ENCODE measurements around the gene TMEM235.

Gene TMEM235

DNA sequence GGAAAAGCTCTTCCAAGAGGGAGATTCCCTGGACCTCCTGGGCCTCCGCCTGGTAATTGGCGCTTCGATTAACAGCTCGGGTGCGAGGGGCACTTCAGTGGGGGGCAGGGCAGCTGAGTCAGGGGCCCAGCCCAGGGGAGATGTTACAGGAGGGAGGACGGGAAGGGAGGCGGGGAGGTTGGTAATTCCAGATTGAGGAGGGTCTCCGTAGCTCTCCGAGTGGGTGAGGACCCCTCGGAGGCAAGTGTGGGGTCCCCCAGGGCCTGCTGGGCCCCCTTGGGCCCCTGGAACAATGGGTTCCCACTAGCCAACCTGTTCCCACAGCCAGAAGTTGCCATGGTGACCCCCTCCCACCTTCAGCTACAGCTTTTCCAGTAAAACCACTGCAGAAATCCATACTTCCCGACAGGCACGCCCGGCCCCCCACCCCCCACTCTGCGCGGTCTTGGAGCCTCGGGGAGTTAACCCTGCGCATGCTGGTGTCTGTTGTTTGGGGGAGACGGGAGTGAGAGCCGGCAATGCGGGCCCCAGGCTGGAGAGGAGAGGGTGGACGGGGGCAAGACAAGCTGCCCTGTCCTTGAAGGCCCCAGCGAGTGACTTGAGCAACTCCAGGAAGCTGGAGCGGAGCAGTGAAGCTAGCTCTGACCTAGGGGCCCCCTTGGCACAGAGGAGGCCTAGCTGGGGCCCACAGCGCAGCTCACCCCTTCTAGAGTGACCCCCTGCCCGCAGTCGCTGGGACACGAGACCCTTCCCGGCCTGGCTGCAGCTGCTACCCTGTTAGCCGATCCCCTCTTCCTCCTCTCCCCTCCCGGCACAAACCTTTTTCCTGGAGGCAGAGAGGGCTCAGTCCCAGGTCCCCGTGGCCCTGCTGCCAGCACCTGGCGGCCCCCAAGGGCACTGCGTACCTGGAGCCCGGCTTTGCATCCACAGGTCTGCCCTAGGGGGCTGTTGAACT is 37.8 kb downstream of the TMEM235 start:
- no peak overlapping the region for H3K4me3 Mint-ChIP-seq
- H3K27ac Mint-ChIP-seq: no peak overlapping the region
- peaks cover 42% of the 10 kb centered on the region for H3K4me1 Mint-ChIP-seq
- no peaks in the 10 kb centered on the region for H3K36me3 Mint-ChIP-seq
- H3K9me3 Mint-ChIP-seq: no peaks in the 10 kb centered on the region
- H3K27me3 Mint-ChIP-seq: no peaks in the 10 kb centered on the region

DNA sequence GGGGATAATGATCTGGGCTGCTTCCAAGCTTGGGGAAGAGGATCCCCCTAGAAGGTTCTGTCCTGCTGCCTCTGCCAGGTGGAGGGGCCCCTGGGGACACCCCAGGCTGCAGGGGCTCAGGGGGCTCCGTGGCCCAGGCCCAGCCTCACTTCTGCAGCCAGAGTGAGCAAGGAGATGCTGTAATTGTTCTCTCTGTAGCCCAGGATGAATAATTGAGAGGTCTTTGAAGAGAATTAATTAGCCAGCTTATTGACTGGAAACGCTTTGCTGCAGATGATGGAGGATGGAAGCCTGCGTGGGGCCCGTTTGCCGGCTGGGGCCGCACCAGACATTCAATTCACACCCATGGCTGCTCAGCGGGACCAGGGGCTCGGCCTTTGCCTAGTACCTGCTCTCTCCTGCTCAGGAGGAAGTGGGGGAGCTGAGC is 38.5 kb downstream of the TMEM235 start:
- no peak overlapping the region for H3K4me3 Mint-ChIP-seq
- H3K27ac Mint-ChIP-seq: no peak overlapping the region

DNA sequence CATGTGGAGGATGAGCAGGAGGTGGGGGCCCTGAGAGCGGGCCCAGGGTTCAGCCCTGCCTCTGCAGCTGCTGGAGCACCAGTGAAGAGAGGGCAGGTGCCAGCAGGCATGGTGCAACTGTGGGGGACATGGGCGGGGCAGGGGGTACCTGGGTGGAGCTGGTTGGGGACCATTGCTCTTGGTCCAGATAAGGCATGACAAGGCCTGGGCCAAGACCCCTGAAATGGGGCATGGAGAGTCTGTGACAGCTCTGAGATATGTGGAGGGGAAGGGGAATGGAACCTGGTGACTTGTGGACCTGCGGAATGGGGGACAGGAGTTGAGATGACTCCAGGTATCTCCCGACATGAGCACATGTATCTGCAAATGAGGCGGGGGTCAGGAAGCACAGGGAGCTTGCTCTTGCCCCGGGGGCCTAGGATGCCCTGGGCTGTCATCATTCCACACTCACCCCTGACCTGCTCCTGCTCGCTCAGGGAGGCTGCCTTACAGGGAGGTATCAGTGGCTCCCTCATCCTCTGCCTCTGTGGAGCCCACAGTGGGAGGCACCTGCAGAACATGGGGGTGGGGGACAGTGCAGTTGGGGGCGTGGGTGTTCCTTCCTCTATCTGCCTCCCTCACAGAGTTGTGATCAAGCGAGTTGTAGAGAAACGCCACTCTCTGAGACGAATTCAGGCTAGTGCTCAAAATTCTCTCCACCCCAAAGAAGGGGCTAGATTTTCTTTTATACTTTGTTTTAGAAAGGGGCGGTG is 40.2 kb downstream of the TMEM235 start:
- no peaks in the 10 kb centered on the region for H3K9me3 Mint-ChIP-seq
- no peaks in the 10 kb centered on the region for H3K36me3 Mint-ChIP-seq
- H3K4me1 Mint-ChIP-seq: peaks cover 44% of the 10 kb centered on the region
- no peaks in the 10 kb centered on the region for H3K27me3 Mint-ChIP-seq
- H3K4me3 Mint-ChIP-seq: peak overlapping the region; percentile 26
- no peak overlapping the region for H3K27ac Mint-ChIP-seq

More for the DNA sequence above, 38.5 kb downstream of the TMEM235 start:
- no peaks in the 10 kb centered on the region for H3K9me3 Mint-ChIP-seq
- peaks cover 37% of the 10 kb centered on the region for H3K4me1 Mint-ChIP-seq
- no peaks in the 10 kb centered on the region for H3K36me3 Mint-ChIP-seq
- no peaks in the 10 kb centered on the region for H3K27me3 Mint-ChIP-seq

DNA sequence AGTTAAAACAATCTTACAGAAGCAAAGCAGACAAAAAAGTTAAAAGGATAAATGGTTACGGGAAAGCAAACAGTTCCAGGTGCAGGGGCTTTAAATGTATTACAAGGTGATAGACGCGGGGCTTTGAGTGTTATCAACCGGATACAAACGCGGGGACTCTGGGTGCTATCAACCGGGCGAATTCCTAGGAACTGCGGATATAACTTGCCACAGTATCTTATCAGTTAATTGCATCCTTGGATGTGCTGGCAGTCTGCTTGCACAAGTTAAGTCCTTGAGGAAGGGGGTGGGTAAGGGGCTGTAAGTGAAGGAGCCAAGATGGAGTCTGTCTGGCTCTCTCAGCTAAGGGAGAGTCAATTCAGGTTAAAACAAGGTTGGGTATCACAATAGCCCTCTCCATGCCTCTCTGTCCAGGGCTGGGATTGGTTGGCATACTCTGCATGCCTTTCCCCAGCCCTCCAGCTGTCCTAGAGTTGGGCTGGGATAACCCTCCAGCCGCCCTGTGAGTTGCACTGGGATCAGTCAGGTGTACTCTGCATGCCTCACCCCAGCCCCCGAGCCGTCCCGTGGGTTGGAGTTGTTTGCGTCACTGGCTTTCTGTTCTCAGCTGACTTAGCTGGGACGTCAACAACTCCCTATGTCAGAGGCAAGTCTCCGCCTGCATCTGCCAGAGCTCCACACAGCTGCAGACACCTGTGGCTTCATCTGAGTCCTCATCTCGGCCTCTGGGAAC is 40.9 kb downstream of the TMEM235 start:
- Mint-ChIP-seq H3K9me3 (no peaks in the 10 kb centered on the region), H3K27ac (no peak overlapping the region), H3K4me3 (peak overlapping the region; percentile 26), H3K27me3 (no peaks in the 10 kb centered on the region), H3K4me1 (peaks cover 46% of the 10 kb centered on the region), H3K36me3 (no peaks in the 10 kb centered on the region)

DNA sequence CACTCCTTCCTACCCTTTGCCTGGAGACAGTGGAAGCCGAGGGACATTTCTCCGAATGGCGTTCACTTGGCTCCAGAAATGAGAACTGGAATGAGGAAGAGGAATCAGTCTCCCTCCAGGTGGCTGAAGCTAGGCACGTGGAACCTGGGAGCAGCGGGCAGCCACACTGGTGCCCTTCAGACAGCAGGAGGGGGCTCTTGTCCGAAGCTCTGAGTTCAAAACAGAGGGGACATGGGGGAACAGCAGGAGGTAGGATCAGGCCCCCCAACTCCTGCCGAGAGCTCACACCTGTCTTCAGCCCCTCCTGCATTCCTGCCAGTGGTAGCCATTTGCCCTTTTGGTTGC is 41.5 kb downstream of the TMEM235 start:
- no peak overlapping the region for H3K27ac Mint-ChIP-seq
- no peaks in the 10 kb centered on the region for H3K27me3 Mint-ChIP-seq
- no peaks in the 10 kb centered on the region for H3K9me3 Mint-ChIP-seq
- no peak overlapping the region for H3K4me3 Mint-ChIP-seq
- H3K36me3 Mint-ChIP-seq: no peaks in the 10 kb centered on the region
- peaks cover 49% of the 10 kb centered on the region for H3K4me1 Mint-ChIP-seq

DNA sequence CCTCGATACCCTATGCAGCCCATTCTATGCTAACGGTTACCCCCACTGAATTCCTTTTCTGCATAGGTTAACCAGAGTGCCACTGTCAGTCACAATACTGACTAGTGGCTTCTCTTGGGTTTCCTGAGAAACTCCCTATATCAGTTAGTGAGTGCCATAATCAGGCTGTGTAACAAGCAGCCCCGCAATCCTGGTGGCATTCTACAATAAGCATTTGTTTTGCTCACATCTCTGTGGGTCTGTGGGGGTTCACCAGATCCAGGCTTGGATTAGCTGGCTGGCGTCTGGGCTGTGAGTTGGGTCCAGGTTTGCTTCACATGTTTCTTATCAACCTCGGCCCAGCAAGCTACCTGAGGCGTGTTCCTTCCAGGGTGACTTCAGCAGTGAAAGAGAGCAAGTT is 42.4 kb downstream of the TMEM235 start:
- Mint-ChIP-seq H3K36me3 (no peaks in the 10 kb centered on the region), H3K27ac (no peak overlapping the region), H3K9me3 (no peaks in the 10 kb centered on the region), H3K27me3 (no peaks in the 10 kb centered on the region), H3K4me1 (peaks cover 51% of the 10 kb centered on the region), H3K4me3 (no peak overlapping the region)

DNA sequence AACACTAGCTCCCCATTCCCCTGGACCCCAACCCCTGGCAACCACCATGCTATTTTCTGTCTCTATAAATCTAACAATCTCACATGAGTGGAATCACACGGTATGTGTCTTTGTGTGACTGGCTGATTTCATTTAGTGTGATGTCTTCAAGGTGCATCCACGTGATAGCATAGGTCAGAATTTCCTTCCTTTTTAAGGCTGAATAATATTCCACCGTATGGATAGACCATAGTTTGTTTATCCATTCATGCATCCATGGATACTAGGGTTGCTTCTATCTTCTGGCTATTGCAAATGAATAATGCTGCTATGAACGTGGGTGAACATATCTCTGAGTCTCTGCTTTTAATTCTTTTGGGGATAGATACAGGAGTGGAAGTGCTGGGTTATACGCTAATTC is 43.9 kb downstream of the TMEM235 start:
- H3K27ac Mint-ChIP-seq: peak overlapping the region; percentile 65
- no peaks in the 10 kb centered on the region for H3K36me3 Mint-ChIP-seq
- H3K9me3 Mint-ChIP-seq: no peaks in the 10 kb centered on the region
- no peak overlapping the region for H3K4me3 Mint-ChIP-seq
- peaks cover 53% of the 10 kb centered on the region for H3K4me1 Mint-ChIP-seq
- no peaks in the 10 kb centered on the region for H3K27me3 Mint-ChIP-seq

DNA sequence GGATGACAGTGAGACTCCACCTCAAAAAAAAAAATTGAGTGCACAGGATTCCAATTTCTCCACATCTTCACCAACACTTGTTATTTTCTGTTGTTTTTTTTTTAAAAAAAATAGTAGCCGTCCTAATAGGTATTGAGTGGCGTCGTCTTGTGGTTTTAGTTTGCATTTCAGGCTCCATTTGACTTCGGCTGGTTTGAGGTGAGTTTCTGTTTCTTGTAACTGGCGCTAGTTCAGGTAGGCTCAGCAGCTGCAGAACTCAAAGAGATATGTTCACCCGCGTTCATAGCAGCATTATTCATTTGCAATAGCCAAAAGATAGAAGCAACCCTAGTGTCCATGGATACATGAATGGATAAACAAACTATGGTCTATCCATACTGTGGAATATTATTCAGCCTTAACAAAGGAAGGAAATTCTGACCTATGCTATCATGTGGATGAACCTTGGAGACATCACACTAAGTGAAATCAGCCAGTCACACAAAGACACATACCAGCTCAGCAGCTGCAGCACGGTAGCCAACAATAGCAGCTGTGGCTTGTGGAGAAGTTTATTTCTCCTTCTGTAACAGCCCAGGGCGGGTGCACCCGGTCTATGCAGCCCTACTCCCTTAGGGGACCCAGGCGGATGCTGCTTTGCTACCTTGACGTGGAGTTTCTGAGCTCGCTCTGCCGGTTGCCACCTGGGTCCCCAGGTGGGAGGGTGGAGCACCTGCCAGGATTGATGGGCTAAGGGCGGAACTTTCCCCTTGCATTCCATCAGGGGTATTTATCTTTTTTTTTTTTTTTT is 44.9 kb downstream of the TMEM235 start:
- Mint-ChIP-seq H3K27me3 (no peaks in the 10 kb centered on the region), H3K9me3 (no peaks in the 10 kb centered on the region), H3K36me3 (no peaks in the 10 kb centered on the region), H3K4me3 (no peak overlapping the region), H3K27ac (peak overlapping the region; percentile 18), H3K4me1 (peaks cover 44% of the 10 kb centered on the region)

DNA sequence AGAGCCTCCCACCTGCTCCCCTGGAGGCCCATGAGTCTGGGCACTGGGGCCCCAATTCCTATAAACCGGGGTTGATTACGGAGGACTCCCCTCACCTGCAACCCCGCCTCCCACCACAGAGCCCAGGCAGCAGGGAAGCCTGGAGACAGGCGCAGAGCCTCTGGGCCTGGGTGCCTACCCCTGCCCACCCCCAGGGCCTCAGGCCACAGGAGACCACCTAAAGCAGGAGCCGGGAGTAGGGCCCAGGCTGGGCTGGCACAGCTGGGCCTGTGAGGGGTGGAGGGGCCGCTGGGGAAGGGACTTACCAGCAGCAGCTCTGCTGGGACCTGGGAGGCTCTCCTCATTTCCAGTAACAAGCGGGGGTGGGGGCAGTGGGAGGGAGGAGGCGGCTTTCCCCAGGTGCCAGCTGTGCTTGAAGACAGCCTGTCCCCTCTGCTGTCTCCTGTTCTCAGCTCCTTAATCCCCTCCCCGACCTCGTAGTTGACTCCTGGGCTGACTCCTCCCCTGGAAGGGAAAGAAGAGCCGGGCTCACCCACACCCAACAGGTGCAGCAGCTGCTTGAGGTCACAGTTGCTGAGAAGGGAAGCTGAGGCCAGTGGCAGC is 46.8 kb downstream of the TMEM235 start:
- Mint-ChIP-seq H3K9me3 (no peaks in the 10 kb centered on the region), H3K4me3 (no peak overlapping the region), H3K4me1 (peaks cover 27% of the 10 kb centered on the region), H3K27ac (no peak overlapping the region), H3K36me3 (no peaks in the 10 kb centered on the region), H3K27me3 (no peaks in the 10 kb centered on the region)

DNA sequence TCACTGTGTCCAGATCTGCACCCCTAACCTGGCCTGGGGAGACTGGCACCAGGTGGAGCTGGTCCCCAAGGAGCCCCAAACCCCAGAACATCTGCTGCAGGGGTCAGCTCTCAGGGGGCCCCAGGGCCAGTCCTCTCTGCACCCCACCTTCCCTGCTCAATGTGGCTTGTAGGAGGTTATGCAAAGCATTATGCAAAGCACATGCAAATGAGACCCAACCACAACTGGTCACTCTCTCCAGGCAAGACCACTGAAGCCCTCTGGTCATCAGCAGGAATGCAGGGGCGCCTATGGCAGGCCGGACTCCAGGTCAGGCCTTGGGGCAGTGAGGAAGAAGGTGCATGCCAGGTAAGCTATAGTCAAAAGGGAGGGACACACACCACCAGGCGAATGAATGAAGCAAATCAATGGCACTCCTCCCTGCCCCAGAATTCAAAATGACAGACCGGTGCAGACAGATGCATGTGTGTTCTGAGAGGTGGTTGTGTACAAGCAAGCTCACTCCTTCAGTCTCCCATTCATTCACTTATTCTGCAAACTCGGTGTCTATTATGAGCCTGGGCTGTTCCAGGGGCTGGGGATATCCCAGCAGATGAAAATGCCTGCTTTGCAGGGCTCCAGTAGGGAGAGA is 48.0 kb downstream of the TMEM235 start:
- Mint-ChIP-seq H3K27ac (no peak overlapping the region), H3K27me3 (no peaks in the 10 kb centered on the region), H3K36me3 (no peaks in the 10 kb centered on the region), H3K4me1 (peaks cover 27% of the 10 kb centered on the region), H3K9me3 (no peaks in the 10 kb centered on the region), H3K4me3 (no peak overlapping the region)

DNA sequence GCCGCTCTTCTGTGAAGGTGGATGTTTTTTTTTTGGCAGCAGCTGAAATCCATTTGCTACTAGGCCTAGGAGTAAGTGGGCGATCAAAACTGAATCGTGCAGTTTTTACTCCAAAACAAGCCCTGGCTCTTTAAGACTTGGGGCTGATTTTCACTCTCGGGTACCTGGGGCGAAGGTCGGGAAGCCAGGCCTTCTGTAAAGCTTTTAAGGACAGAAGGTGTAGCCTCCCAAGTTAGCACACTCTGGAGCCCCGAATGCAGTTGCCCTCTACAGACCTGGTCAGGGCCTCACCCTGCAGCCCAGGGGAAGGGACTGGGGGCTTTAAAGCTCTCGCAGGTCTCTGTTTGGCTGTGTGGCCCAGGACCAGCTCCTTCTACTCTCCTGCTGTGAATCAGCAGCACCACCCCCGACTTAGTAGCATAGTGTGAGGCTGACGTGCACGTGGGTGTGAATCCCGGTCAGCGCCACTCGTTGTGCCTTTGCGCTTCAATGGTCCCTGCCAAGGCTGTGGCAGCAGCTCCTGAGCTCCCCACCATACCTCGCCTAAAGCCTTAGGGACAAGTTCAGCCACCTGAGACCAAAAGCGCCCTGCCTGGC is 49.9 kb downstream of the TMEM235 start:
- Mint-ChIP-seq H3K9me3 (no peaks in the 10 kb centered on the region), H3K4me1 (peaks cover 18% of the 10 kb centered on the region), H3K4me3 (no peak overlapping the region), H3K27ac (no peak overlapping the region), H3K36me3 (no peaks in the 10 kb centered on the region), H3K27me3 (no peaks in the 10 kb centered on the region)

DNA sequence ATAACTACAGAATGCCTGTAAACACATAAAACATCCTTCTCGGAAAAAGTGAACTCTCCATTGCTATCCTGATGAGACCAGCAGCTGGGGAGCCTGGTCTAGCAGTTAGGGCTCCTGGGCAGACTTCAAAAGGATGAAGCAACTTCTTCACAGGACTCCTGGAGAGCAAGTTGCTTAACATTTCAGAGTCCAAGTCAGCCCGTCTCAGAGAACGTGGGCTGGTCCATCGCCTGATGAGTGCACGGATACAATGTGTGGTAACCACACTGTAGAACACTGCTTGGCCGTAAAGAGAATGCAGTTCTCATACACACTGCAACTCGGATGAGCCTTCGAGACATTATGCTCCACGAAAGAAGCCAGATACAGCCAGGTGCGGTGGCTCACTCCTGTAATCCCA is 52.7 kb downstream of the TMEM235 start:
- H3K27ac Mint-ChIP-seq: no peak overlapping the region
- no peaks in the 10 kb centered on the region for H3K27me3 Mint-ChIP-seq
- no peaks in the 10 kb centered on the region for H3K36me3 Mint-ChIP-seq
- no peaks in the 10 kb centered on the region for H3K9me3 Mint-ChIP-seq
- H3K4me3 Mint-ChIP-seq: no peak overlapping the region
- peaks cover 7% of the 10 kb centered on the region for H3K4me1 Mint-ChIP-seq

DNA sequence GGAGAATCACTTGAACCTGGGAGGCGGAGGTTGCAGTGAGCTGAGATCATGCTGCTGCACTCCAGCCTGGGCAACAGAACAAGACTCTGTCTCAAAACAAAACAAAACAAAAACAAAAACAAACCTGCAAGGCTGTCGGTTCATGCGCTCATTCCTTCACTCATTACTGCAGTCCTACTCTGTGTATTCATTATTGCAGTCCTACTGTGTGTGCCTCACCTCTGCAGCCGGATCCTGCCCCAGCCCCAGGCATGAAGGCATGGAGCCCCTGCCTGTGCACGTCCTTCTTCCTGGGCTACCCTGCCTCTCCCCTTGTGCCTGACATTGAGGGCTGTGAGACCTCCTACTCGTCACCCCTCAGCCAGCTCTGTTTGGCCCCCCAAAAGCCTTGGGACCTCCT is 57.6 kb downstream of the TMEM235 start:
- Mint-ChIP-seq H3K27me3 (no peaks in the 10 kb centered on the region), H3K4me3 (no peak overlapping the region), H3K27ac (no peak overlapping the region), H3K9me3 (no peaks in the 10 kb centered on the region), H3K36me3 (no peaks in the 10 kb centered on the region), H3K4me1 (no peaks in the 10 kb centered on the region)

DNA sequence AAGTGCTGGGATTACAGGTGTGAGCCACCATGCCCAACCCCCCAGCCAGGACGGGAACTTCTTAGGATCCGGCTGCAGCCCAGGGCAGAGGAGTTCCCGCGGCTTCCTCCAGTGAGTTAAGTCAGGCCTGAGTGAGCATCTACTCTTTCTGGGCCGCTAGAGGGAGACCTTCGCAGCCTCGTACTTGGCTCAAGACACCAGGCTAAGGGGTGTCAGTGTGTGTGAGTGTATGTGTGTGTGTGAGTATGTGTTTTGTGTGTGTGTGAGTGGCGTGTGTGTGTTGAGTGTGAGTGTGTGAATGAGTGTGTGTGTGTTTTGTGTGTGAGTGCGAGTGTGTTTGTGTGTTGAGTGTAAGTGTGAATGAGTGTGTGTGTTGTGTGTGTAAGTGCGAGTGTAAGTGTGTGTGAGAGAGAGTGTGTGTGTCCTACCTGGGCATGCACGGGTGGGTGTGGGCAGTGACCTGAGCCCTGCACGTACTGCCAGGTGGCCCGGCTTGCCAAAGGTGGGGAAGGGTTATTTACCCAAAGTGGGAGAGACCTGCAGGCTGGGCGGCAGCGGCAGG is 58.5 kb downstream of the TMEM235 start:
- H3K4me3 Mint-ChIP-seq: no peak overlapping the region
- H3K27ac Mint-ChIP-seq: no peak overlapping the region
- no peaks in the 10 kb centered on the region for H3K36me3 Mint-ChIP-seq
- H3K27me3 Mint-ChIP-seq: no peaks in the 10 kb centered on the region
- no peaks in the 10 kb centered on the region for H3K9me3 Mint-ChIP-seq
- H3K4me1 Mint-ChIP-seq: no peaks in the 10 kb centered on the region

Data from activated naive CD4-positive, alpha-beta T cell treated with anti-CD3 and anti-CD28 coated beads, Interleukin-2, amount 50 U/mL, for 24 hours (primary cell).